Lung (tissue), 12 donors: ENCODE measurements around the gene DCTD. TPM values are rescaled to one million over a fixed set of nuclear protein-coding genes. Genes with fewer than 3 reads are reported as not detected.

ENCODE experiments used
- ATAC-seq: fragments of 200-7000 bp; cut with Tn5 transposase; one replicate; pipeline ENCODE4 v1.9.1; 2020; ENCODE audit warnings: moderate number of reproducible peaks; ENCODE audit not compliant: insufficient read depth, low FRiP score
- DNase-seq, 3 donors: peaks; one replicate each; pipeline ENCODE4 v3.0.0-alpha.2; 2013 to 2017
- H3K27ac ChIP-seq, 2 donors: one replicate each; pipeline ENCODE4 v1.5.1; 2013; ENCODE audit warnings: mild to moderate bottlenecking in 2 of 2, moderate library complexity in 2 of 2, control low read depth in 1 of 2, inconsistent platforms in 1 of 2, low read depth in 1 of 2, low read length in 1 of 2
- H3K27me3 ChIP-seq, 3 donors: one replicate each; pipeline ENCODE4 v1.5.1; 2013; ENCODE audit warnings: low read length in 2 of 3; ENCODE audit not compliant: control insufficient read depth in 3 of 3, insufficient read depth in 3 of 3
- H3K36me3 ChIP-seq, 4 donors: one replicate each; pipeline ENCODE4 v1.5.1; 2013; ENCODE audit warnings: low read length in 4 of 4, mild to moderate bottlenecking in 1 of 4, moderate library complexity in 1 of 4; ENCODE audit not compliant: control insufficient read depth in 4 of 4, insufficient read depth in 4 of 4
- H3K4me1 ChIP-seq, 5 donors: one replicate each; pipeline ENCODE4 v1.5.1; 2013; ENCODE audit warnings: low read length in 5 of 5, mild to moderate bottlenecking in 2 of 5, moderate library complexity in 1 of 5; ENCODE audit not compliant: control insufficient read depth in 5 of 5, insufficient read depth in 5 of 5
- H3K4me3 ChIP-seq: one replicate; pipeline ENCODE4 v1.5.1; 2013; ENCODE audit warnings: mild to moderate bottlenecking, control low read depth, moderate library complexity
- H3K9ac ChIP-seq, 2 donors: one replicate each; pipeline ENCODE4 v1.5.1; 2013; ENCODE audit warnings: low read length in 2 of 2, control low read depth in 1 of 2; ENCODE audit not compliant: insufficient read depth in 1 of 2
- H3K9me3 ChIP-seq, 4 donors: one replicate each; pipeline ENCODE4 v1.5.1; 2013; ENCODE audit warnings: low read length in 3 of 4, mild to moderate bottlenecking in 1 of 4, moderate library complexity in 1 of 4; ENCODE audit not compliant: control insufficient read depth in 4 of 4, insufficient read depth in 3 of 4
- WGBS, 2 donors: extraction: QIAGEN DNeasy Blood & Tissue Kit; methylation state at CpG; one replicate each; pipeline ENCODE4 v1.1.7; 2013; 5-methylcytosine and 5-hydroxymethylcytosine counted together
- polyA plus RNA-seq, 2 donors: library from polyadenylated mRNA; stranded (reverse); fragments of 200-250 nt; gene quantifications; one replicate each; pipeline ENCODE4 v1.2.1, GENCODE V29; 2013
- total RNA-seq, 2 donors: library from RNA; depleted of rRNA in 1 of 2; stranded (reverse); fragments of >200 nt in 1 of 2; gene quantifications; one replicate each; pipeline ENCODE4 v1.2.1, GENCODE V29; 2014 to 2021
- TF ChIP-seq, protein P1 (sequence below): IDR thresholded peaks from 2 replicates; pipeline ENCODE4 v1.5.1; 2012; ENCODE audit warnings: mild to moderate bottlenecking; ENCODE audit errors: control extremely low read depth, extremely low read depth
- donor health status: control.
- donor health status: control.
- donor health status: Bipolar disorder and iron deficiency.
- donor health status: healthy.
- donor health status: DM: yes; HTN: yes; CAD: no.

Gene DCTD
- total and polyA plus RNA-seq, 4 donors: 52.6 to 80.4 (median 68.3) TPM

DNA sequence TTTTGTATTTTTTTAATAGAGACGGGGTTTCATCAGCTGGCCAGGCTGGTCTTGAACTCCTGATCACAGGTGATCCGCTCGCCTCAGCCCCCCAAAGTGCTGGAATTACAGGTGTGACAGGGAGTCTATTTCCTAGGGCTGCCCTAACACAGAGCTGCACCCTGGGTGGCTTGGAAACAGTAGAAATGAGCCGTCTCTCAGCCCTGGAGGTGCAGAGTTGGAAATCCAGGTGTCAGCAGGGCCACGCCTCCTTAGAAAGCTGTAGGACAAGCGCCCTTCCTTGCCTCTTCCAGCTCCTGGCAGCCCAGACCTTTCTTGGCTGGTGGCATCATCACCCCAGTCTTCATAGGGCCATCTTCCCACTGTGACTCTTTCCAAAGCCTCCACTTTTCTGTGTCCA lies 71.6 kb downstream of the DCTD start:
- DNase-seq (no peak), ATAC-seq (no peak)
- Histone ChIP-seq H3K4me1 (no peaks in the 10 kb centered on the region), H3K27ac (no peak overlapping the region), H3K36me3 (no peaks in the 10 kb centered on the region), H3K27me3 (no peaks in the 10 kb centered on the region), H3K9ac (no peak overlapping the region), H3K4me3 (no peak overlapping the region), H3K9me3 (no peaks in the 10 kb centered on the region)
- WGBS, 2 donors: 92% methylated on average over 6 of the region's 6 CpGs
- TF ChIP-seq, protein P1, sequence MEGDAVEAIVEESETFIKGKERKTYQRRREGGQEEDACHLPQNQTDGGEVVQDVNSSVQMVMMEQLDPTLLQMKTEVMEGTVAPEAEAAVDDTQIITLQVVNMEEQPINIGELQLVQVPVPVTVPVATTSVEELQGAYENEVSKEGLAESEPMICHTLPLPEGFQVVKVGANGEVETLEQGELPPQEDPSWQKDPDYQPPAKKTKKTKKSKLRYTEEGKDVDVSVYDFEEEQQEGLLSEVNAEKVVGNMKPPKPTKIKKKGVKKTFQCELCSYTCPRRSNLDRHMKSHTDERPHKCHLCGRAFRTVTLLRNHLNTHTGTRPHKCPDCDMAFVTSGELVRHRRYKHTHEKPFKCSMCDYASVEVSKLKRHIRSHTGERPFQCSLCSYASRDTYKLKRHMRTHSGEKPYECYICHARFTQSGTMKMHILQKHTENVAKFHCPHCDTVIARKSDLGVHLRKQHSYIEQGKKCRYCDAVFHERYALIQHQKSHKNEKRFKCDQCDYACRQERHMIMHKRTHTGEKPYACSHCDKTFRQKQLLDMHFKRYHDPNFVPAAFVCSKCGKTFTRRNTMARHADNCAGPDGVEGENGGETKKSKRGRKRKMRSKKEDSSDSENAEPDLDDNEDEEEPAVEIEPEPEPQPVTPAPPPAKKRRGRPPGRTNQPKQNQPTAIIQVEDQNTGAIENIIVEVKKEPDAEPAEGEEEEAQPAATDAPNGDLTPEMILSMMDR: no peak

DNA sequence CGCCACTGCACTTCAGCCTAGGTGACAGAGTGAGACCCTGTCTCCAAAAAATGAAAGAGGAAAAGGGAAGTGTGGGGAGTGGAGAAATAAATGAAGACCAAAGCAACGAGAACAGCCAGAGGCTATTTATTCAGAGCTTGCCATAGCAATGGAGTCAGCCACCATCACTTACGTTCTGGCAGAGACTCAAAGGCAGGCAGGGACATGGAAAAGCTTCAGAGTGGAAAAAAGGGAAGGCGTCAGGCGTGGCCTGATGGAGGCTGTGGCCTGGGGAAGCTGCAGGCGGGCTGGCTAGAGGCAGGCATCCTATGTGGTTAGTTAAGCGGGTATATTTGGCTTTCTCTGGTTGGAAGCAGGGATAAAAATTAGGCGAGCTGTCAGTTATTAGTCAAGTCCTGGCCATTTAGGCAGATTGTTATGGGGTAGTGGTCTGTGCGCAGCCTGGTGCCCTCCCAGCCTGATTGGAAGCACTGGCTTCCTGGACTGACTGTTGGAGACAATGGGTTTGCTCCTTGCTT lies 73.3 kb downstream of the DCTD start:
- TF ChIP-seq, protein P1: no peak
- no peaks in the 10 kb centered on the region for H3K27me3 ChIP-seq
- H3K9ac ChIP-seq: no peak overlapping the region
- H3K27ac ChIP-seq: no peak overlapping the region
- H3K4me3 ChIP-seq: no peak overlapping the region
- WGBS, 2 donors: 55 to 72% methylated on average over 9 of the region's 9 CpGs
- H3K36me3 ChIP-seq: no peaks in the 10 kb centered on the region
- H3K9me3 ChIP-seq: no peaks in the 10 kb centered on the region
- H3K4me1 ChIP-seq: no peaks in the 10 kb centered on the region
- DNase-seq (peak in 1 of 3 donors; percentile 24), ATAC-seq (no peak)

DNA sequence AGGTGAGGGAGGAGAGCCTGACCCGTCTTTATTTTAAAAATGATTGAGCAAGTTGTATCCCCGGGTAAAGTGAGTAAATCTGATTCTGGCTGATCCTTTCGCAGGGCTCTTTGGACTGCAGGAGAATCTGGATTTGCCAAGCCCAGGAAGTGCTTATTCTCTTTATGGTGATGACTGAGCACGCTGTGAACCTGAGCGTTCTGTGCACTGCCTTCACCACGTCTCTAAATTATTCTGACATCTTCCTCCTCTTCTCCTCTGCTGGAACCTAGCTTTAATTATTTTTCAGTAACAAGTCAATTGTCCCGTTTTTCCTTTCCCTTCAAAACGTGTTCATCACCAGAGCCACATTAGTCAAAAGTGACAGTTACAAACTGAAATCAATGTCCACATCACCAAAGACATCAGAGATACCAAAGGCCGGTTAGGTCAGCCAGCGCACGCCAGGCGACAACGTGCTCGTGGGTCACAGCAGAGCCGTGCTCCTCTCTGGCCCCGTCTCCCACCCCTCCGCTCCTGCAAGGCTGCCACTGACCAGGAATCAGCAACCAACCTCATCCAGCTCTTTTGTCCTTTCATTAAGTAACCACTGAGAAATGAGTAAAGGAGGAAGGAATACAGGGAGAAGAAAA lies 74.3 kb downstream of the DCTD start:
- Histone ChIP-seq H3K27ac (no peak overlapping the region), H3K9ac (no peak overlapping the region), H3K27me3 (no peaks in the 10 kb centered on the region), H3K36me3 (no peaks in the 10 kb centered on the region), H3K4me3 (no peak overlapping the region), H3K9me3 (no peaks in the 10 kb centered on the region), H3K4me1 (no peaks in the 10 kb centered on the region)
- ATAC-seq: no peak
- DNase-seq: no peak
- TF ChIP-seq, protein P1: no peak
- WGBS, 2 donors: 59 to 67% methylated on average over 17 of the region's 17 CpGs
